B cell (primary cell): ENCODE data around the gene PCDHGA9. TPM values are rescaled to one million over a fixed set of nuclear protein-coding genes. Genes with fewer than 3 reads are reported as not detected.
"Not testable (repeated sequence)": the region's sequence is repeated elsewhere in the genome, so short reads cannot be mapped to it uniquely, and the experiment has no call there.

Experiments
- ATAC-seq: fragments of 200-7000 bp; cut with Tn5 transposase; one replicate; pipeline ENCODE4 v1.10.0; 2021; ENCODE audit warnings: low read depth, mild to moderate bottlenecking, moderate number of reproducible peaks, moderate library complexity
- CTCF ChIA-PET: fragments of 350-600 bp; sonication (Branson Sonifier 250); formaldehyde crosslinking; loops from one replicate; lab custom pipeline; 2021; ENCODE audit warnings: antibody characterized with exemption, inconsistent platforms; lab: Charles Lee
- POLR2A ChIA-PET: fragments of 350-600 bp; sonication (Branson Sonifier 250); formaldehyde crosslinking; loops from one replicate; lab custom pipeline; 2021; ENCODE audit warnings: antibody characterized with exemption; lab: Charles Lee
- DNase-seq: peaks from one replicate; pipeline ENCODE4 v3.0.0; 2013
- H2AFZ ChIP-seq: 2 replicates; pipeline ENCODE4 v1.6.1; 2012; ENCODE audit warnings: mild to moderate bottlenecking, low read depth, low read length; ENCODE audit not compliant: insufficient read depth, poor library complexity, severe bottlenecking
- H3K27ac ChIP-seq, 2 donors: 1 replicate in 1 of 2; 2 replicates in 1 of 2; pipeline ENCODE4 v1.5.1; 2012 to 2013; ENCODE audit warnings: low read length in 2 of 2, mild to moderate bottlenecking in 2 of 2, moderate library complexity in 1 of 2
- H3K27me3 ChIP-seq, 4 experiments: fragments of 200-600 bp in 1 of 4; sonication (generic) in 1 of 4; replicated peaks in 1 of 4; 1 replicate in 2 of 4; 2 replicates in 2 of 4; pipeline versions ENCODE4 v1.6.1 to v1.7.0; 2013 to 2016; ENCODE audit warnings: low read length in 3 of 4, mild to moderate bottlenecking in 2 of 4, mixed read lengths in 1 of 4, moderate library complexity in 1 of 4; ENCODE audit not compliant: insufficient read depth in 4 of 4, control insufficient read depth in 3 of 4; ENCODE audit errors: control extremely low read depth in 1 of 4
- H3K36me3 ChIP-seq, 2 experiments: replicated peaks in 1 of 2; 1 replicate in 1 of 2; 2 replicates in 1 of 2; pipeline versions ENCODE4 v1.6.1 to v1.7.1; 2013; ENCODE audit warnings: low read length in 1 of 2; ENCODE audit not compliant: insufficient read depth in 2 of 2, control insufficient read depth in 1 of 2; ENCODE audit errors: control extremely low read depth in 1 of 2, extremely low read depth in 1 of 2
- H3K4me1 ChIP-seq, 2 donors: fragments of 200-600 bp in 1 of 2; sonication (generic) in 1 of 2; 1 replicate in 1 of 2; 2 replicates in 1 of 2; pipeline versions ENCODE4 v1.5.1 to v1.6.1; 2013 to 2017; ENCODE audit warnings: low read length in 2 of 2; ENCODE audit not compliant: control insufficient read depth in 2 of 2, insufficient read depth in 2 of 2
- H3K4me2 ChIP-seq: replicated peaks from 2 replicates; pipeline ENCODE3; 2012; ENCODE audit warnings: mild to moderate bottlenecking, low read depth, low read length; ENCODE audit not compliant: poor library complexity, severe bottlenecking
- H3K4me3 ChIP-seq, 5 experiments: fragments of 200-600 bp in 1 of 5; sonication (generic) in 1 of 5; 1 replicate in 3 of 5; 2 replicates in 2 of 5; pipeline versions ENCODE4 v1.5.1 to v1.7.0; 2011 to 2016; ENCODE audit warnings: low read length in 4 of 5, mild to moderate bottlenecking in 4 of 5, low read depth in 2 of 5, control low read depth in 1 of 5, moderate library complexity in 1 of 5; ENCODE audit not compliant: insufficient read depth in 1 of 5; ENCODE audit errors: control extremely low read depth in 1 of 5, extremely low read depth in 1 of 5
- H3K79me2 ChIP-seq: fragments of 200-600 bp; sonication (generic); one replicate; pipeline ENCODE4 v1.6.0; 2016; ENCODE audit warnings: low read length; ENCODE audit not compliant: control insufficient read depth, insufficient read depth
- H3K9ac ChIP-seq: fragments of 200-600 bp; sonication (generic); 2 replicates; pipeline ENCODE4 v1.6.1; 2017; ENCODE audit warnings: mild to moderate bottlenecking, low read length, moderate library complexity
- H3K9me3 ChIP-seq, 3 donors: one replicate each; pipeline versions ENCODE4 v1.6.1 to v1.7.1; 2013; ENCODE audit warnings: low read length in 2 of 3; ENCODE audit not compliant: control insufficient read depth in 2 of 3, insufficient read depth in 1 of 3; ENCODE audit errors: control extremely low read depth in 1 of 3
- H4K20me1 ChIP-seq: 2 replicates; pipeline ENCODE4 v1.6.0; 2012; ENCODE audit warnings: mild to moderate bottlenecking, low read length; ENCODE audit not compliant: insufficient read depth, control insufficient read depth, poor library complexity, severe bottlenecking
- H3K27ac Mint-ChIP-seq: one replicate; pipeline ENCODE4 v1.8.0; 2021; ENCODE audit warnings: mixed read lengths
- H3K27me3 Mint-ChIP-seq: one replicate; pipeline ENCODE4 v1.8.0; 2021; ENCODE audit warnings: mixed read lengths
- H3K4me1 Mint-ChIP-seq: one replicate; pipeline ENCODE4 v1.8.0; 2021; ENCODE audit warnings: mixed read lengths
- H3K4me3 Mint-ChIP-seq: one replicate; pipeline ENCODE4 v1.8.0; 2021; ENCODE audit warnings: mixed read lengths
- H3K9me3 Mint-ChIP-seq: one replicate; pipeline ENCODE4 v1.8.0; 2022; ENCODE audit warnings: mixed read lengths; ENCODE audit not compliant: insufficient read depth
- EZH2 ChIP-seq: IDR thresholded peaks from 2 replicates; pipeline ENCODE4 v1.6.1; 2012; ENCODE audit warnings: borderline replicate concordance, low read depth, mild to moderate bottlenecking, moderate library complexity, low read length; ENCODE audit not compliant: insufficient read depth, poor library complexity, severe bottlenecking
- WGBS: methylation state at CpG from one replicate; pipeline ENCODE4 v1.1.5; 2013; ENCODE audit warnings: missing lambda C conversion rate; ENCODE audit not compliant: insufficient coverage; 5-methylcytosine and 5-hydroxymethylcytosine counted together
- intact Hi-C: fragments of 100-400 bp; cut with micrococcal nuclease; formaldehyde crosslinking; loops from one replicate; pipeline ENCODE4 v1.10.0; 2022
- polyA plus RNA-seq: library from polyadenylated mRNA; depleted of rRNA; stranded (reverse); fragments of >200 nt; gene quantifications from 2 replicates; pipeline ENCODE4 v1.2.3, GENCODE V29; 2012
- total RNA-seq, 2 donors: library from RNA; stranded (reverse); fragments of 120-200 nt in 1 of 2; gene quantifications; 1 replicate in 1 of 2; 2 replicates in 1 of 2; pipeline versions ENCODE4 v1.2.3 to v1.2.4, GENCODE V29; 2013 to 2022
- TF ChIP-seq, protein P1 (sequence below): fragments of 200-600 bp; IDR thresholded peaks from one replicate; pipeline ENCODE4 v1.8.0; 2022; ENCODE audit warnings: antibody characterized with exemption, mild to moderate bottlenecking

The PCDHGA9 gene
- total and polyA plus RNA-seq, 2 donors (not counting 1 experiment from before 2014, with no cell fraction given) = 0.19 to 2.5 TPM

DNA sequence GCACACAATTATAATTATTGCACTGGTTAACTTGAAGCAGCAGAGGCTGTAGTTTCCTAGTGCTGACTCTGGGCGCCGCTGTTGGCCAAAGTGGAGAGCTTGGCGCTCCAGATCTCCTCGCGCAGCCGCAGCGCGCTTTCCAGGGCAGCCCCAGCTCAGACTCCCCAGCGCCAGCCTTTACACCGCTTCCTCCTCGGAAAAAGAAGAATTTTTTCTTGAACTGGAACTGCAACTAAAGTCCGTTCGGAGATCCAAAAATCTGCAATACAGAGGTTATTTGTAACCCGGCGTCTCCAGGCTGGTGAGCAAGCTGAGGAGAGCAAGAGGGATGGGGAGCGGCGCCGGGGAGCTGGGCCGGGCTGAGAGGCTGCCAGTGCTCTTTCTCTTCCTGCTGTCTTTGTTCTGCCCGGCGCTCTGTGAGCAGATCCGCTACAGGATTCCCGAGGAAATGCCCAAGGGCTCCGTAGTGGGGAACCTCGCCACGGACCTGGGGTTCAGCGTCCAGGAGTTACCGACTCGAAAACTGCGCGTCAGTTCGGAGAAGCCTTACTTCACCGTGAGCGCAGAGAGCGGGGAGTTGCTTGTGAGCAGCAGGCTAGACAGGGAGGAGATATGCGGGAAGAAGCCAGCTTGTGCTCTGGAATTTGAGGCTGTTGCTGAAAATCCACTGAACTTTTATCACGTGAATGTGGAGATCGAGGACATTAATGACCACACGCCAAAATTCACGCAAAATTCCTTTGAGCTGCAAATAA, 14.8 kb upstream of the PCDHGA9 start, which contains the start of gene PCDHGB4:
PCDHGB4 (plus strand) TSS at position 142 of the 755 bp plus-strand sequence; CDS start at position 329, 187 bp downstream.
- peak; percentile 65 for ATAC-seq
- intact Hi-C loops, POLR2A ChIA-PET, H2AFZ ChIP-seq, H3K4me1 ChIP-seq, H4K20me1 ChIP-seq, H3K4me2 ChIP-seq, H3K9ac ChIP-seq, H3K27ac ChIP-seq, H3K79me2 ChIP-seq, H3K9me3 Mint-ChIP-seq, H3K36me3 ChIP-seq, H3K27ac Mint-ChIP-seq, H3K4me1 Mint-ChIP-seq, H3K4me3 ChIP-seq: not testable (repeated sequence)
- Histone ChIP-seq H3K9me3 (peaks cover 6 to 48% (median 27%) of the 10 kb centered on the region in 3 donors), H3K27me3 (peaks cover 0 to 60% (median 39%) of the 10 kb centered on the region in 4 experiments)
- peaks cover 64% of the 10 kb centered on the region for H3K27me3 Mint-ChIP-seq
- TF ChIP-seq, protein P1, sequence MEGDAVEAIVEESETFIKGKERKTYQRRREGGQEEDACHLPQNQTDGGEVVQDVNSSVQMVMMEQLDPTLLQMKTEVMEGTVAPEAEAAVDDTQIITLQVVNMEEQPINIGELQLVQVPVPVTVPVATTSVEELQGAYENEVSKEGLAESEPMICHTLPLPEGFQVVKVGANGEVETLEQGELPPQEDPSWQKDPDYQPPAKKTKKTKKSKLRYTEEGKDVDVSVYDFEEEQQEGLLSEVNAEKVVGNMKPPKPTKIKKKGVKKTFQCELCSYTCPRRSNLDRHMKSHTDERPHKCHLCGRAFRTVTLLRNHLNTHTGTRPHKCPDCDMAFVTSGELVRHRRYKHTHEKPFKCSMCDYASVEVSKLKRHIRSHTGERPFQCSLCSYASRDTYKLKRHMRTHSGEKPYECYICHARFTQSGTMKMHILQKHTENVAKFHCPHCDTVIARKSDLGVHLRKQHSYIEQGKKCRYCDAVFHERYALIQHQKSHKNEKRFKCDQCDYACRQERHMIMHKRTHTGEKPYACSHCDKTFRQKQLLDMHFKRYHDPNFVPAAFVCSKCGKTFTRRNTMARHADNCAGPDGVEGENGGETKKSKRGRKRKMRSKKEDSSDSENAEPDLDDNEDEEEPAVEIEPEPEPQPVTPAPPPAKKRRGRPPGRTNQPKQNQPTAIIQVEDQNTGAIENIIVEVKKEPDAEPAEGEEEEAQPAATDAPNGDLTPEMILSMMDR = peak; percentile 24
- peak within 1 kb of the TSS; percentile 45 for H3K4me3 Mint-ChIP-seq
- WGBS = 55% methylated on average over 11 of the region's 40 CpGs
- peak; percentile 8 for DNase-seq
- CTCF ChIA-PET = interaction anchor here (1.1 to 1.3 kb wide), 2 partner anchors 26 to 176 kb away, joined by 3 to 4 read pairs; partner anchors contain the start of gene PCDHGA10

DNA sequence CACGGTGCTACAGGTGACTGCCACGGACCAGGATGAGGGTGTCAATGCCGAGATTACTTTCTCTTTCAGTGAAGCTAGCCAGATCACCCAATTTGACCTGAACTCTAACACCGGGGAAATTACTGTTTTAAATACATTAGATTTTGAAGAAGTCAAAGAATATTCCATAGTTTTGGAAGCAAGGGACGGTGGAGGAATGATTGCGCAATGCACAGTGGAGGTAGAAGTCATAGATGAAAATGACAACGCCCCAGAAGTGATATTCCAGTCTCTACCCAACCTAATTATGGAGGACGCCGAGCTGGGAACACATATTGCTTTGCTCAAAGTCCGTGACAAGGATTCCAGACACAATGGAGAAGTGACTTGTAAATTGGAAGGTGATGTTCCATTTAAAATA, 13.9 kb upstream of the PCDHGA9 start:
- H3K9me3 ChIP-seq = peaks cover 5 to 48% (median 31%) of the 10 kb centered on the region in 3 donors
- H3K4me1 ChIP-seq = no peaks in the 10 kb centered on the region
- H3K9ac ChIP-seq = no peak overlapping the region
- no peaks in the 10 kb centered on the region for H4K20me1 ChIP-seq
- H3K4me2 ChIP-seq = no peak overlapping the region
- peaks cover 3% of the 10 kb centered on the region for H3K4me1 Mint-ChIP-seq
- H3K27me3 ChIP-seq = peaks cover 0 to 60% (median 38%) of the 10 kb centered on the region in 4 experiments
- no peak for ATAC-seq
- WGBS = 80% methylated on average over 2 of the region's 10 CpGs
- no peak for DNase-seq
- H3K27me3 Mint-ChIP-seq = peaks cover 64% of the 10 kb centered on the region
- no peak overlapping the region for H3K27ac Mint-ChIP-seq
- no peak overlapping the region for H3K27ac ChIP-seq
- ChIA-PET CTCF (no interaction called here), POLR2A (no interaction called here)
- peaks cover 11% of the 10 kb centered on the region for H3K9me3 Mint-ChIP-seq
- TF ChIP-seq EZH2 = no peak
- TF ChIP-seq, protein P1 = no peak
- no peak overlapping the region for H3K4me3 Mint-ChIP-seq
- H3K79me2 ChIP-seq = no peaks in the 10 kb centered on the region
- intact Hi-C loops = no loop called here
- H3K4me3 ChIP-seq = no peak overlapping the region
- no peaks in the 10 kb centered on the region for H3K36me3 ChIP-seq
- H2AFZ ChIP-seq = no peak overlapping the region
